Measurements from ENCODE around the gene RASSF5. TPM values are rescaled to one million over a fixed set of nuclear protein-coding genes. Genes with fewer than 3 reads are reported as not detected.

Gene RASSF5
- total RNA-seq, 1 donor from 2014 or later, result 7.8 TPM

GRCh38 chr1:206487970-206488369 lies 19.4 kb upstream of the RASSF5 start:
- no peaks in the 10 kb centered on the region for H3K27me3 ChIP-seq (ENCODE audit: low read depth)
- TF ChIP-seq, protein P1, sequence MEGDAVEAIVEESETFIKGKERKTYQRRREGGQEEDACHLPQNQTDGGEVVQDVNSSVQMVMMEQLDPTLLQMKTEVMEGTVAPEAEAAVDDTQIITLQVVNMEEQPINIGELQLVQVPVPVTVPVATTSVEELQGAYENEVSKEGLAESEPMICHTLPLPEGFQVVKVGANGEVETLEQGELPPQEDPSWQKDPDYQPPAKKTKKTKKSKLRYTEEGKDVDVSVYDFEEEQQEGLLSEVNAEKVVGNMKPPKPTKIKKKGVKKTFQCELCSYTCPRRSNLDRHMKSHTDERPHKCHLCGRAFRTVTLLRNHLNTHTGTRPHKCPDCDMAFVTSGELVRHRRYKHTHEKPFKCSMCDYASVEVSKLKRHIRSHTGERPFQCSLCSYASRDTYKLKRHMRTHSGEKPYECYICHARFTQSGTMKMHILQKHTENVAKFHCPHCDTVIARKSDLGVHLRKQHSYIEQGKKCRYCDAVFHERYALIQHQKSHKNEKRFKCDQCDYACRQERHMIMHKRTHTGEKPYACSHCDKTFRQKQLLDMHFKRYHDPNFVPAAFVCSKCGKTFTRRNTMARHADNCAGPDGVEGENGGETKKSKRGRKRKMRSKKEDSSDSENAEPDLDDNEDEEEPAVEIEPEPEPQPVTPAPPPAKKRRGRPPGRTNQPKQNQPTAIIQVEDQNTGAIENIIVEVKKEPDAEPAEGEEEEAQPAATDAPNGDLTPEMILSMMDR (IDR thresholded peaks at IDR 0.05; ENCODE audit: borderline replicate concordance), result no peak
- intact Hi-C loops (cut with micrococcal nuclease), result no loop called here
- DNase-seq, result no peak
- no peaks in the 10 kb centered on the region for H3K36me3 ChIP-seq
- H3K27ac ChIP-seq (replicated peaks), result no peak overlapping the region
- no peak overlapping the region for H3K4me3 ChIP-seq
- peaks cover 18% of the 10 kb centered on the region for H3K4me1 ChIP-seq
- H3K9me3 ChIP-seq (replicated peaks), result no peaks in the 10 kb centered on the region

GRCh38 chr1:206488466-206488865 lies 18.9 kb upstream of the RASSF5 start:
- H3K27ac ChIP-seq (replicated peaks), result no peak overlapping the region
- H3K4me1 ChIP-seq, result peaks cover 18% of the 10 kb centered on the region
- DNase-seq, result no peak
- H3K27me3 ChIP-seq (ENCODE audit: low read depth), result no peaks in the 10 kb centered on the region
- H3K4me3 ChIP-seq, result no peak overlapping the region
- intact Hi-C loops (cut with micrococcal nuclease), result no loop called here
- no peaks in the 10 kb centered on the region for H3K9me3 ChIP-seq (replicated peaks)
- H3K36me3 ChIP-seq, result no peaks in the 10 kb centered on the region
- TF ChIP-seq, protein P1 (IDR thresholded peaks at IDR 0.05; ENCODE audit: borderline replicate concordance), result no peak

GRCh38 chr1:206489980-206490770 lies 17.2 kb upstream of the RASSF5 start:
- Histone ChIP-seq H3K27me3 (ENCODE audit: low read depth) (no peaks in the 10 kb centered on the region), H3K4me3 (no peak overlapping the region), H3K4me1 (peaks cover 23% of the 10 kb centered on the region), H3K36me3 (no peaks in the 10 kb centered on the region), H3K27ac (replicated peaks) (no peak overlapping the region), H3K9me3 (replicated peaks) (no peaks in the 10 kb centered on the region)
- TF ChIP-seq, protein P1 (IDR thresholded peaks at IDR 0.05; ENCODE audit: borderline replicate concordance), result peak; percentile 96
- intact Hi-C loops (cut with micrococcal nuclease), result loop anchor here (5.0 kb wide), 1 partner anchor 92 kb away; no protein-coding TSS in a partner anchor
- DNase-seq, result peak; percentile 75

DNA sequence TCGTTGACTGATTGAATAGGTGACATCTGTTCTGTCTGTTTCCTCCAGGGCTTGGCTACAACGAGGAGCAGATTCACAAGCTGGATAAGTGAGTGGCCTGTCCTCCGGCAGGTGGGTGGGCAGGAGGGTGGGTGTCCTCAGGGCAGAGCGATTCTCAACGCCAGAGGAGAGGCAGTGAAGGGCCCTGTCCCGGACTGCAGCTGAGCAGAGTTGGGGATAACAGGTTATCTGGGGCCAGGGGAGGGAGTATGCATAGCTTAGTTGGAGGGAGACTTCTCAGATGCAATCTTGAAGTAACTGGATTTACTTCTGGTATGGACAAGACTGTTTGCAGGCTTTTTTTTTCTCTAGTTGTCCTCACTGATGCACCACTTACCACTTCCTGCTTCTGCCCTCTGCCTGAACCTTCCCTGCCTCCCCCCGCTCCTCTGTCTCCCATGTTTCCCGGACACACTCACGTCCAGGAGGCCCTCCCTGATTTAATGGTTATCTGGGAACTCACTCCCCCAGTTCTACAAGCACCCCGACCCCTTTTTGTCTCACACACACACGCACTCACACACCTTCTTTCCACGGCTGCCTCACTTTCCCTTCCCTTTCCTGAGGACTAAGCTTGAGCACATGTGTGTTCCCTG lies 16.4 kb upstream of the RASSF5 start:
- intact Hi-C loops (cut with micrococcal nuclease), result loop anchor here (5.0 kb wide), 1 partner anchor 91 kb away; no protein-coding TSS in a partner anchor
- H3K36me3 ChIP-seq, result no peaks in the 10 kb centered on the region
- no peaks in the 10 kb centered on the region for H3K9me3 ChIP-seq (replicated peaks)
- peaks cover 30% of the 10 kb centered on the region for H3K4me1 ChIP-seq
- no peak overlapping the region for H3K27ac ChIP-seq (replicated peaks)
- TF ChIP-seq, protein P1 (IDR thresholded peaks at IDR 0.05; ENCODE audit: borderline replicate concordance), result no peak
- no peak overlapping the region for H3K4me3 ChIP-seq
- DNase-seq, result no peak
- no peaks in the 10 kb centered on the region for H3K27me3 ChIP-seq (ENCODE audit: low read depth)

- Histone ChIP-seq H3K9me3 (replicated peaks) (no peaks in the 10 kb centered on the region), H3K36me3 (no peaks in the 10 kb centered on the region), H3K4me3 (no peak overlapping the region), H3K4me1 (peaks cover 37% of the 10 kb centered on the region), H3K27ac (replicated peaks) (no peak overlapping the region), H3K27me3 (ENCODE audit: low read depth) (no peaks in the 10 kb centered on the region)
- TF ChIP-seq, protein P1 (IDR thresholded peaks at IDR 0.05; ENCODE audit: borderline replicate concordance), result no peak
- intact Hi-C loops (cut with micrococcal nuclease), result loop anchor here (5.0 kb wide), 1 partner anchor 91 kb away; no protein-coding TSS in a partner anchor
- DNase-seq, result no peak
Measured at GRCh38 chr1:206491616-206492015, 15.7 kb upstream of the RASSF5 start.

Data from left ventricle myocardium inferior (tissue), 1 donor.